GM23338 (cell line): ENCODE data around the gene PUDP.

ENCODE experiments used
- CREB1 ChIP-seq: fragments of 250-450 bp; sonication (Bioruptor Pico); IDR thresholded peaks from 2 replicates; pipeline ENCODE4 v1.5.0; 2020; ENCODE audit warnings: low read depth, mild to moderate bottlenecking, moderate library complexity
- EZH2 ChIP-seq: fragments of 200-600 bp; sonication (generic); IDR thresholded peaks from one replicate; pipeline ENCODE4 v1.8.0; 2017; ENCODE audit warnings: antibody characterized with exemption, mild to moderate bottlenecking, low read depth; ENCODE audit not compliant: unreplicated experiment
- EZH2phosphoT487 ChIP-seq: fragments of 200-600 bp; sonication (generic); IDR thresholded peaks from one replicate; pipeline ENCODE4 v1.8.1; 2018; ENCODE audit warnings: antibody characterized with exemption; ENCODE audit not compliant: unreplicated experiment
- JUNB ChIP-seq: IDR thresholded peaks from one replicate; pipeline ENCODE4 v1.6.1; 2016; ENCODE audit warnings: antibody characterized with exemption; ENCODE audit not compliant: unreplicated experiment
- NANOG ChIP-seq: IDR thresholded peaks from 2 replicates; pipeline ENCODE4 v1.6.1; 2016; ENCODE audit warnings: antibody characterized with exemption, borderline replicate concordance
- POLR2AphosphoS5 ChIP-seq: IDR thresholded peaks from 2 replicates; pipeline ENCODE4 v1.6.1; 2016; ENCODE audit warnings: antibody characterized with exemption, low read depth
- STAT1 ChIP-seq: IDR thresholded peaks from one replicate; pipeline ENCODE4 v1.6.1; 2016; ENCODE audit warnings: antibody characterized with exemption; ENCODE audit not compliant: unreplicated experiment
- ZNF114 ChIP-seq: fragments of 250-450 bp; sonication (Bioruptor Pico); IDR thresholded peaks from 2 replicates; pipeline ENCODE4 v1.5.0; 2020; ENCODE audit warnings: mild to moderate bottlenecking, moderate library complexity
- ZNF331 ChIP-seq: fragments of 250-450 bp; sonication (Bioruptor Pico); IDR thresholded peaks from 2 replicates; pipeline ENCODE4 v1.5.0; 2020; ENCODE audit warnings: low read depth, mild to moderate bottlenecking, moderate library complexity
- TF ChIP-seq, protein P1 (sequence below), 2 experiments: fragments of 200-600 bp in 1 of 2; sonication (generic) in 1 of 2; conservative IDR thresholded peaks; 2 replicates each; pipeline versions ENCODE4 v1.5.1 to v1.6.1; 2016 to 2017; ENCODE audit warnings: antibody characterized with exemption in 2 of 2, low read depth in 2 of 2, mild to moderate bottlenecking in 2 of 2, moderate library complexity in 1 of 2
- TF ChIP-seq, protein P2 (sequence below): IDR thresholded peaks from one replicate; pipeline ENCODE4 v1.6.1; 2018; ENCODE audit warnings: antibody characterized with exemption; ENCODE audit not compliant: unreplicated experiment
- TF ChIP-seq, protein P3 (sequence below): fragments of 250-450 bp; sonication (Bioruptor Pico); IDR thresholded peaks from 2 replicates; pipeline ENCODE4 v1.5.0; 2020; ENCODE audit warnings: mild to moderate bottlenecking, moderate library complexity
- TF ChIP-seq, protein P4 (sequence below): IDR thresholded peaks from 2 replicates; pipeline ENCODE4 v1.6.1; 2016; ENCODE audit warnings: antibody characterized with exemption

DNA sequence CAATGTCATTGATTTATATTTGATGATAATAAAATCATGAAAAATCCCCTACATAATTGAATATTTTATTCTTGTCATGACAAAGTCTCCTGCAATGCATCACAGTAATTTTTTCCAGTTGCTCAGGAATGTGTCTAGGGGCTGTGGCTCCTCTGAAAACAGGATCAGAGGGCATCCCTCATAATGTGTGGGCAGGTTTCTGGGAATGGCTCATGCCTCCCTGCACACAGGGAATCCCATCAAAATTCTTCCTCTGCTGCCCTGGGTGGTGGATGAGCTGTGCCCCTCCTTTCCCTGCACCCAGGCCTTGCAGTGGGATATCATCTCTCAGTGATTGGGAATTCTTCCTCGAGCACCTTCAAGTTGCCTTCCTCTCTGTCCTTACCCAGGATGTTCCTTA is 20.4 kb upstream of the PUDP start:
- TF ChIP-seq, protein P1, sequence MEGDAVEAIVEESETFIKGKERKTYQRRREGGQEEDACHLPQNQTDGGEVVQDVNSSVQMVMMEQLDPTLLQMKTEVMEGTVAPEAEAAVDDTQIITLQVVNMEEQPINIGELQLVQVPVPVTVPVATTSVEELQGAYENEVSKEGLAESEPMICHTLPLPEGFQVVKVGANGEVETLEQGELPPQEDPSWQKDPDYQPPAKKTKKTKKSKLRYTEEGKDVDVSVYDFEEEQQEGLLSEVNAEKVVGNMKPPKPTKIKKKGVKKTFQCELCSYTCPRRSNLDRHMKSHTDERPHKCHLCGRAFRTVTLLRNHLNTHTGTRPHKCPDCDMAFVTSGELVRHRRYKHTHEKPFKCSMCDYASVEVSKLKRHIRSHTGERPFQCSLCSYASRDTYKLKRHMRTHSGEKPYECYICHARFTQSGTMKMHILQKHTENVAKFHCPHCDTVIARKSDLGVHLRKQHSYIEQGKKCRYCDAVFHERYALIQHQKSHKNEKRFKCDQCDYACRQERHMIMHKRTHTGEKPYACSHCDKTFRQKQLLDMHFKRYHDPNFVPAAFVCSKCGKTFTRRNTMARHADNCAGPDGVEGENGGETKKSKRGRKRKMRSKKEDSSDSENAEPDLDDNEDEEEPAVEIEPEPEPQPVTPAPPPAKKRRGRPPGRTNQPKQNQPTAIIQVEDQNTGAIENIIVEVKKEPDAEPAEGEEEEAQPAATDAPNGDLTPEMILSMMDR (conservative IDR thresholded peaks at IDR 0.05; ENCODE audit: low read depth in 2 of 2) = no peak
- TF ChIP-seq, protein P2, sequence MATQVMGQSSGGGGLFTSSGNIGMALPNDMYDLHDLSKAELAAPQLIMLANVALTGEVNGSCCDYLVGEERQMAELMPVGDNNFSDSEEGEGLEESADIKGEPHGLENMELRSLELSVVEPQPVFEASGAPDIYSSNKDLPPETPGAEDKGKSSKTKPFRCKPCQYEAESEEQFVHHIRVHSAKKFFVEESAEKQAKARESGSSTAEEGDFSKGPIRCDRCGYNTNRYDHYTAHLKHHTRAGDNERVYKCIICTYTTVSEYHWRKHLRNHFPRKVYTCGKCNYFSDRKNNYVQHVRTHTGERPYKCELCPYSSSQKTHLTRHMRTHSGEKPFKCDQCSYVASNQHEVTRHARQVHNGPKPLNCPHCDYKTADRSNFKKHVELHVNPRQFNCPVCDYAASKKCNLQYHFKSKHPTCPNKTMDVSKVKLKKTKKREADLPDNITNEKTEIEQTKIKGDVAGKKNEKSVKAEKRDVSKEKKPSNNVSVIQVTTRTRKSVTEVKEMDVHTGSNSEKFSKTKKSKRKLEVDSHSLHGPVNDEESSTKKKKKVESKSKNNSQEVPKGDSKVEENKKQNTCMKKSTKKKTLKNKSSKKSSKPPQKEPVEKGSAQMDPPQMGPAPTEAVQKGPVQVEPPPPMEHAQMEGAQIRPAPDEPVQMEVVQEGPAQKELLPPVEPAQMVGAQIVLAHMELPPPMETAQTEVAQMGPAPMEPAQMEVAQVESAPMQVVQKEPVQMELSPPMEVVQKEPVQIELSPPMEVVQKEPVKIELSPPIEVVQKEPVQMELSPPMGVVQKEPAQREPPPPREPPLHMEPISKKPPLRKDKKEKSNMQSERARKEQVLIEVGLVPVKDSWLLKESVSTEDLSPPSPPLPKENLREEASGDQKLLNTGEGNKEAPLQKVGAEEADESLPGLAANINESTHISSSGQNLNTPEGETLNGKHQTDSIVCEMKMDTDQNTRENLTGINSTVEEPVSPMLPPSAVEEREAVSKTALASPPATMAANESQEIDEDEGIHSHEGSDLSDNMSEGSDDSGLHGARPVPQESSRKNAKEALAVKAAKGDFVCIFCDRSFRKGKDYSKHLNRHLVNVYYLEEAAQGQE = no peak
- TF ChIP-seq, protein P3, sequence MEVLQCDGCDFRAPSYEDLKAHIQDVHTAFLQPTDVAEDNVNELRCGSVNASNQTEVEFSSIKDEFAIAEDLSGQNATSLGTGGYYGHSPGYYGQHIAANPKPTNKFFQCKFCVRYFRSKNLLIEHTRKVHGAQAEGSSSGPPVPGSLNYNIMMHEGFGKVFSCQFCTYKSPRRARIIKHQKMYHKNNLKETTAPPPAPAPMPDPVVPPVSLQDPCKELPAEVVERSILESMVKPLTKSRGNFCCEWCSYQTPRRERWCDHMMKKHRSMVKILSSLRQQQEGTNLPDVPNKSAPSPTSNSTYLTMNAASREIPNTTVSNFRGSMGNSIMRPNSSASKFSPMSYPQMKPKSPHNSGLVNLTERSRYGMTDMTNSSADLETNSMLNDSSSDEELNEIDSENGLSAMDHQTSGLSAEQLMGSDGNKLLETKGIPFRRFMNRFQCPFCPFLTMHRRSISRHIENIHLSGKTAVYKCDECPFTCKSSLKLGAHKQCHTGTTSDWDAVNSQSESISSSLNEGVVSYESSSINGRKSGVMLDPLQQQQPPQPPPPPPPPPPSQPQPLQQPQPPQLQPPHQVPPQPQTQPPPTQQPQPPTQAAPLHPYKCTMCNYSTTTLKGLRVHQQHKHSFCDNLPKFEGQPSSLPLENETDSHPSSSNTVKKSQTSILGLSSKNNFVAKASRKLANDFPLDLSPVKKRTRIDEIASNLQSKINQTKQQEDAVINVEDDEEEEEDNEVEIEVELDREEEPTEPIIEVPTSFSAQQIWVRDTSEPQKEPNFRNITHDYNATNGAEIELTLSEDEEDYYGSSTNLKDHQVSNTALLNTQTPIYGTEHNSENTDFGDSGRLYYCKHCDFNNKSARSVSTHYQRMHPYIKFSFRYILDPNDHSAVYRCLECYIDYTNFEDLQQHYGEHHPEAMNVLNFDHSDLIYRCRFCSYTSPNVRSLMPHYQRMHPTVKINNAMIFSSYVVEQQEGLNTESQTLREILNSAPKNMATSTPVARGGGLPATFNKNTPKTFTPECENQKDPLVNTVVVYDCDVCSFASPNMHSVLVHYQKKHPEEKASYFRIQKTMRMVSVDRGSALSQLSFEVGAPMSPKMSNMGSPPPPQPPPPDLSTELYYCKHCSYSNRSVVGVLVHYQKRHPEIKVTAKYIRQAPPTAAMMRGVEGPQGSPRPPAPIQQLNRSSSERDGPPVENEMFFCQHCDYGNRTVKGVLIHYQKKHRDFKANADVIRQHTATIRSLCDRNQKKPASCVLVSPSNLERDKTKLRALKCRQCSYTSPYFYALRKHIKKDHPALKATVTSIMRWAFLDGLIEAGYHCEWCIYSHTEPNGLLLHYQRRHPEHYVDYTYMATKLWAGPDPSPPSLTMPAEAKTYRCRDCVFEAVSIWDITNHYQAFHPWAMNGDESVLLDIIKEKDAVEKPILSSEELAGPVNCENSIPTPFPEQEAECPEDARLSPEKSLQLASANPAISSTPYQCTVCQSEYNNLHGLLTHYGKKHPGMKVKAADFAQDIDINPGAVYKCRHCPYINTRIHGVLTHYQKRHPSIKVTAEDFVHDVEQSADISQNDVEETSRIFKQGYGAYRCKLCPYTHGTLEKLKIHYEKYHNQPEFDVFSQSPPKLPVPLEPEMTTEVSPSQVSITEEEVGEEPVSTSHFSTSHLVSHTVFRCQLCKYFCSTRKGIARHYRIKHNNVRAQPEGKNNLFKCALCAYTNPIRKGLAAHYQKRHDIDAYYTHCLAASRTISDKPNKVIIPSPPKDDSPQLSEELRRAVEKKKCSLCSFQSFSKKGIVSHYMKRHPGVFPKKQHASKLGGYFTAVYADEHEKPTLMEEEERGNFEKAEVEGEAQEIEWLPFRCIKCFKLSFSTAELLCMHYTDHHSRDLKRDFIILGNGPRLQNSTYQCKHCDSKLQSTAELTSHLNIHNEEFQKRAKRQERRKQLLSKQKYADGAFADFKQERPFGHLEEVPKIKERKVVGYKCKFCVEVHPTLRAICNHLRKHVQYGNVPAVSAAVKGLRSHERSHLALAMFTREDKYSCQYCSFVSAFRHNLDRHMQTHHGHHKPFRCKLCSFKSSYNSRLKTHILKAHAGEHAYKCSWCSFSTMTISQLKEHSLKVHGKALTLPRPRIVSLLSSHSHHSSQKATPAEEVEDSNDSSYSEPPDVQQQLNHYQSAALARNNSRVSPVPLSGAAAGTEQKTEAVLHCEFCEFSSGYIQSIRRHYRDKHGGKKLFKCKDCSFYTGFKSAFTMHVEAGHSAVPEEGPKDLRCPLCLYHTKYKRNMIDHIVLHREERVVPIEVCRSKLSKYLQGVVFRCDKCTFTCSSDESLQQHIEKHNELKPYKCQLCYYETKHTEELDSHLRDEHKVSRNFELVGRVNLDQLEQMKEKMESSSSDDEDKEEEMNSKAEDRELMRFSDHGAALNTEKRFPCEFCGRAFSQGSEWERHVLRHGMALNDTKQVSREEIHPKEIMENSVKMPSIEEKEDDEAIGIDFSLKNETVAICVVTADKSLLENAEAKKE (CRISPR knock-in tag) = no peak
- TF ChIP-seq POLR2AphosphoS5 = no peak
- no peak for TF ChIP-seq STAT1
- TF ChIP-seq EZH2 = no peak
- no peak for TF ChIP-seq ZNF331 (CRISPR knock-in tag)
- no peak for TF ChIP-seq EZH2phosphoT487
- no peak for TF ChIP-seq CREB1
- no peak for TF ChIP-seq NANOG
- no peak for TF ChIP-seq JUNB
- TF ChIP-seq, protein P4, sequence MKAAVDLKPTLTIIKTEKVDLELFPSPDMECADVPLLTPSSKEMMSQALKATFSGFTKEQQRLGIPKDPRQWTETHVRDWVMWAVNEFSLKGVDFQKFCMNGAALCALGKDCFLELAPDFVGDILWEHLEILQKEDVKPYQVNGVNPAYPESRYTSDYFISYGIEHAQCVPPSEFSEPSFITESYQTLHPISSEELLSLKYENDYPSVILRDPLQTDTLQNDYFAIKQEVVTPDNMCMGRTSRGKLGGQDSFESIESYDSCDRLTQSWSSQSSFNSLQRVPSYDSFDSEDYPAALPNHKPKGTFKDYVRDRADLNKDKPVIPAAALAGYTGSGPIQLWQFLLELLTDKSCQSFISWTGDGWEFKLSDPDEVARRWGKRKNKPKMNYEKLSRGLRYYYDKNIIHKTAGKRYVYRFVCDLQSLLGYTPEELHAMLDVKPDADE = no peak
- no peak for TF ChIP-seq ZNF114
